HL-60 (cell line): ENCODE data around the gene CCAR1.

Source experiments
- DNase-seq, 2 experiments: peaks; one replicate each; pipeline ENCODE4 v3.0.0-alpha.2; 2010 to 2020; ENCODE audit warnings: low read depth in 1 of 2, low spot score in 1 of 2
- H3K27ac ChIP-seq: fragments of 250-450 bp; sonication (Bioruptor Pico); replicated peaks from 2 replicates; pipeline ENCODE4 v1.5.1; 2020; ENCODE audit warnings: mild to moderate bottlenecking, moderate library complexity
- H3K27me3 ChIP-seq: fragments of 250-450 bp; sonication (Bioruptor Pico); 2 replicates; pipeline ENCODE4 v1.5.1; 2021; ENCODE audit warnings: mild to moderate bottlenecking, moderate library complexity; ENCODE audit not compliant: insufficient read depth, poor library complexity, severe bottlenecking
- H3K4me3 ChIP-seq: replicated peaks from 2 replicates; pipeline ENCODE4 v1.5.1; 2011; ENCODE audit warnings: mild to moderate bottlenecking, control low read depth, low read length; ENCODE audit not compliant: insufficient read depth
- CTCF ChIP-seq: IDR thresholded peaks from one replicate; pipeline ENCODE4 v1.5.1; 2011; ENCODE audit warnings: low read length, control low read depth, inconsistent platforms; ENCODE audit not compliant: insufficient read depth
- GABPA ChIP-seq: IDR thresholded peaks from 2 replicates; pipeline ENCODE4 v1.6.1; 2012; ENCODE audit warnings: low read depth
- POLR2AphosphoS5 ChIP-seq: IDR thresholded peaks from 2 replicates; pipeline ENCODE4 v1.6.1; 2012; ENCODE audit warnings: low read depth
- REST ChIP-seq: IDR thresholded peaks from 2 replicates; pipeline ENCODE4 v1.6.1; 2012; ENCODE audit warnings: low read depth; ENCODE audit not compliant: insufficient replicate concordance
- SPI1 ChIP-seq: IDR thresholded peaks from 2 replicates; pipeline ENCODE4 v1.6.1; 2012; ENCODE audit warnings: low read depth, mild to moderate bottlenecking, borderline replicate concordance

Gene CCAR1

GRCh38 chr10:68790476-68790875, 69.4 kb downstream of the CCAR1 start:
- H3K4me3 ChIP-seq = no peak overlapping the region
- no peak for TF ChIP-seq CTCF
- TF ChIP-seq SPI1 = no peak
- no peak for TF ChIP-seq POLR2AphosphoS5
- no peak for TF ChIP-seq REST
- TF ChIP-seq GABPA = no peak
- no peak for DNase-seq
- no peaks in the 10 kb centered on the region for H3K27me3 ChIP-seq
- H3K27ac ChIP-seq = no peak overlapping the region

GRCh38 chr10:68792115-68792514, 71.1 kb downstream of the CCAR1 start:
- TF ChIP-seq SPI1 (no peak), GABPA (no peak), CTCF (no peak), POLR2AphosphoS5 (no peak), REST (no peak)
- no peak for DNase-seq
- Histone ChIP-seq H3K27me3 (no peaks in the 10 kb centered on the region), H3K4me3 (no peak overlapping the region), H3K27ac (no peak overlapping the region)

GRCh38 chr10:68795886-68796532, 75.0 kb downstream of the CCAR1 start:
- no peak for DNase-seq
- no peak for TF ChIP-seq REST
- Histone ChIP-seq H3K4me3 (no peak overlapping the region), H3K27me3 (no peaks in the 10 kb centered on the region), H3K27ac (no peak overlapping the region)
